A172 (cell line): Measurements from ENCODE around the gene PDZD4. TPM values are rescaled to one million over a fixed set of nuclear protein-coding genes. Genes with fewer than 3 reads are reported as not detected.

Experiments used
- DNase-seq: peaks from one replicate; pipeline ENCODE4 v3.0.0-alpha.2; 2015; ENCODE audit warnings: low spot score
- total RNA-seq: library from RNA; depleted of rRNA; stranded (reverse); fragments of >200 nt; shearing (Covaris generic); gene quantifications from 2 replicates; pipeline ENCODE4 v1.2.3, GENCODE V29; 2014

PDZD4 gene
- total RNA-seq, 1 experiment from 2014 or later: 8.2 TPM

- DNase-seq: no peak
Measured at GRCh38 chrX:153812220-153812619, 18.1 kb downstream of the PDZD4 start.

GRCh38 chrX:153807976-153808375 is 22.4 kb downstream of the PDZD4 start:
- DNase-seq: no peak

GRCh38 chrX:153806999-153807575 is 23.3 kb downstream of the PDZD4 start:
- DNase-seq: no peak

- DNase-seq: no peak
Measured at GRCh38 chrX:153805436-153805835, 24.9 kb downstream of the PDZD4 start.

- no peak for DNase-seq
Measured at GRCh38 chrX:153804621-153805020, 25.7 kb downstream of the PDZD4 start.

- DNase-seq: no peak
Measured at GRCh38 chrX:153804100-153804595, 26.2 kb downstream of the PDZD4 start.

GRCh38 chrX:153803211-153804099 is 26.9 kb downstream of the PDZD4 start:
- DNase-seq: no peak

- DNase-seq: no peak
Measured at GRCh38 chrX:153802513-153803045, 27.8 kb downstream of the PDZD4 start.

- no peak for DNase-seq
Measured at GRCh38 chrX:153801669-153802068, 28.7 kb downstream of the PDZD4 start.

GRCh38 chrX:153800746-153801145 is 29.6 kb downstream of the PDZD4 start:
- no peak for DNase-seq

- DNase-seq: no peak
Measured at GRCh38 chrX:153800177-153800722, 30.1 kb downstream of the PDZD4 start.

- no peak for DNase-seq
Measured at GRCh38 chrX:153799326-153799725, 31.0 kb downstream of the PDZD4 start.

GRCh38 chrX:153797415-153798015 is 32.8 kb downstream of the PDZD4 start:
- DNase-seq: no peak

- DNase-seq: no peak
Measured at GRCh38 chrX:153794897-153795816, 35.2 kb downstream of the PDZD4 start.

- peak; percentile 97 for DNase-seq
Measured at GRCh38 chrX:153794018-153794896, 36.1 kb downstream of the PDZD4 start, which contains the start of the genes IDH3G and SSR4. IDH3G (minus strand) TSS chrX:153794375; CDS start chrX:153794326, 49 bp downstream. SSR4 (plus strand) TSS chrX:153794668; CDS start chrX:153794688, 20 bp downstream.

- no peak for DNase-seq
Measured at GRCh38 chrX:153793291-153793690, 37.1 kb downstream of the PDZD4 start.

- DNase-seq: no peak
Measured at GRCh38 chrX:153792368-153792767, 38.0 kb downstream of the PDZD4 start.

- DNase-seq: no peak
Measured at GRCh38 chrX:153791104-153791852, 39.1 kb downstream of the PDZD4 start.

- DNase-seq: no peak
Measured at GRCh38 chrX:153789654-153790053, 40.7 kb downstream of the PDZD4 start.
